GM21423 (cell line): ENCODE results near the gene PSMD4.
A peak's percentile ranks its signal among the peaks of the same experiment; 100 is the strongest.
"Not testable (repeated sequence)": the region's sequence is repeated elsewhere in the genome, so short reads cannot be mapped to it uniquely, and the experiment has no call there.

ENCODE experiments used
- ATAC-seq: cut with Tn5 transposase; IDR thresholded peaks from one replicate; pipeline ENCODE4 v1.9.1; 2021; ENCODE audit warnings: mild to moderate bottlenecking, moderate library complexity; ENCODE audit not compliant: unreplicated experiment

PSMD4 gene

GRCh38 chr1:151254217-151255213 is at the start of gene PSMD4:
Gene PSMD4 (plus strand): TSS chr1:151254734. CDS start chr1:151254783, 49 bp downstream.
- peak; percentile 91 for ATAC-seq

- not testable (repeated sequence) for ATAC-seq
These were observed 49.1 kb upstream of the PSMD4 start for GRCh38 chr1:151205381-151205965.

GRCh38 chr1:151210830-151211229 is 43.7 kb upstream of the PSMD4 start:
- no peak for ATAC-seq

- no peak for ATAC-seq
These were observed 42.4 kb upstream of the PSMD4 start for GRCh38 chr1:151211972-151212705.

GRCh38 chr1:151213560-151213959 is 41.0 kb upstream of the PSMD4 start:
- ATAC-seq: no peak

GRCh38 chr1:151221616-151222015 is 32.9 kb upstream of the PSMD4 start:
- no peak for ATAC-seq

GRCh38 chr1:151222130-151222529 is 32.4 kb upstream of the PSMD4 start:
- no peak for ATAC-seq

- no peak for ATAC-seq
These were observed 19.3 kb upstream of the PSMD4 start for GRCh38 chr1:151235235-151235634.

GRCh38 chr1:151237678-151238466 is 16.7 kb upstream of the PSMD4 start:
- ATAC-seq: no peak

GRCh38 chr1:151238467-151238739 is 16.1 kb upstream of the PSMD4 start:
- ATAC-seq: no peak

GRCh38 chr1:151242442-151242841 is 12.1 kb upstream of the PSMD4 start:
- no peak for ATAC-seq

GRCh38 chr1:151243683-151244216 is 10.8 kb upstream of the PSMD4 start:
- ATAC-seq: no peak

GRCh38 chr1:151246786-151247185 is 7.7 kb upstream of the PSMD4 start:
- ATAC-seq: no peak

GRCh38 chr1:151251656-151252470 is 2.7 kb upstream of the PSMD4 start:
- ATAC-seq: no peak

GRCh38 chr1:151255381-151255780 is 847 bp downstream of the PSMD4 start:
- no peak for ATAC-seq

- no peak for ATAC-seq
These were observed 4.8 kb downstream of the PSMD4 start for GRCh38 chr1:151259351-151259750.

GRCh38 chr1:151265446-151266236 is 11.1 kb downstream of the PSMD4 start:
- no peak for ATAC-seq

GRCh38 chr1:151266315-151266714 is 11.8 kb downstream of the PSMD4 start:
- no peak for ATAC-seq

- ATAC-seq: no peak
These were observed 12.3 kb downstream of the PSMD4 start for GRCh38 chr1:151266821-151267220.
